HG03196 (cell line): ENCODE measurements around the gene CPNE8.

Experiments
- ATAC-seq: cut with Tn5 transposase; IDR thresholded peaks from one replicate; pipeline ENCODE4 v1.9.1; 2021; ENCODE audit not compliant: unreplicated experiment

Gene CPNE8

GRCh38 chr12:38905480-38906351, at the start of gene CPNE8:
TSS of gene CPNE8 (minus strand) at chr12:38905591. CDS start at chr12:38905534, 57 bp downstream.
- peak; percentile 57 for ATAC-seq

- ATAC-seq, result no peak
Measured at GRCh38 chr12:38954238-38954873, 49.0 kb upstream of the CPNE8 start.

GRCh38 chr12:38949363-38949762, 44.0 kb upstream of the CPNE8 start:
- ATAC-seq, result no peak

- no peak for ATAC-seq
Measured at GRCh38 chr12:38934686-38935085, 29.3 kb upstream of the CPNE8 start.

GRCh38 chr12:38934078-38934584, 28.7 kb upstream of the CPNE8 start:
- no peak for ATAC-seq

GRCh38 chr12:38932320-38932719, 26.9 kb upstream of the CPNE8 start:
- no peak for ATAC-seq

GRCh38 chr12:38931461-38931860, 26.1 kb upstream of the CPNE8 start:
- no peak for ATAC-seq

- ATAC-seq, result no peak
Measured at GRCh38 chr12:38930990-38931389, 25.6 kb upstream of the CPNE8 start.

- ATAC-seq, result no peak
Measured at GRCh38 chr12:38926501-38926900, 21.1 kb upstream of the CPNE8 start.

GRCh38 chr12:38921025-38921677, 15.8 kb upstream of the CPNE8 start:
- peak; percentile 92 for ATAC-seq

GRCh38 chr12:38919191-38919590, 13.8 kb upstream of the CPNE8 start:
- ATAC-seq, result no peak

- ATAC-seq, result no peak
Measured at GRCh38 chr12:38915429-38916182, 10.2 kb upstream of the CPNE8 start.

- ATAC-seq, result no peak
Measured at GRCh38 chr12:38912116-38912515, 6.7 kb upstream of the CPNE8 start.

GRCh38 chr12:38911611-38912010, 6.2 kb upstream of the CPNE8 start:
- no peak for ATAC-seq

GRCh38 chr12:38907201-38907923, 2.0 kb upstream of the CPNE8 start:
- ATAC-seq, result no peak

- ATAC-seq, result peak; percentile 63
Measured at GRCh38 chr12:38906482-38907200, 1.2 kb upstream of the CPNE8 start.

GRCh38 chr12:38904537-38905479, 583 bp downstream of the CPNE8 start:
- peak; percentile 68 for ATAC-seq

- no peak for ATAC-seq
Measured at GRCh38 chr12:38903596-38903995, 1.8 kb downstream of the CPNE8 start.
